ENCODE results near the gene UBASH3B. TPM values are rescaled to one million over a fixed set of nuclear protein-coding genes. Genes with fewer than 3 reads are reported as not detected.

UBASH3B gene
- total and polyA plus RNA-seq, 9 donors: 0.31 to 5.9 (median 1.8) TPM

- WGBS, 3 donors: 54 to 65% (median 59%) methylated on average over 3 of the region's 3 CpGs
- Histone ChIP-seq H3K27ac (no peak overlapping the region), H3K36me3 (no peaks in the 10 kb centered on the region), H3K4me1 (ENCODE audit: insufficient read depth) (no peaks in the 10 kb centered on the region), H3K9me3 (no peaks in the 10 kb centered on the region), H3K4me3 (no peak overlapping the region), H3K27me3 (no peaks in the 10 kb centered on the region)
- intact Hi-C loops (cut with DNase I): no loop called here
- no peak for TF ChIP-seq EP300 (IDR thresholded peaks at IDR 0.05)
- no peak for TF ChIP-seq CTCF (IDR thresholded peaks at IDR 0.05)
- TF ChIP-seq POLR2A (IDR thresholded peaks at IDR 0.05): no peak
- DNase-seq: no peak
Measured at GRCh38 chr11:122793515-122793914, 138.0 kb downstream of the UBASH3B start.

GRCh38 chr11:122795307-122795706 is 139.8 kb downstream of the UBASH3B start:
- Histone ChIP-seq H3K36me3 (no peaks in the 10 kb centered on the region), H3K27me3 (no peaks in the 10 kb centered on the region), H3K4me1 (ENCODE audit: insufficient read depth) (no peaks in the 10 kb centered on the region), H3K27ac (no peak overlapping the region), H3K9me3 (no peaks in the 10 kb centered on the region), H3K4me3 (no peak overlapping the region)
- TF ChIP-seq EP300 (IDR thresholded peaks at IDR 0.05) (no peak), CTCF (IDR thresholded peaks at IDR 0.05) (no peak), POLR2A (IDR thresholded peaks at IDR 0.05) (no peak)
- WGBS, 3 donors: 82 to 92% (median 88%) methylated on average over 5 of the region's 5 CpGs
- intact Hi-C loops (cut with DNase I): no loop called here
- no peak for DNase-seq

GRCh38 chr11:122796128-122796717 is 140.7 kb downstream of the UBASH3B start:
- 69 to 79% (median 77%) methylated on average over 11 of the region's 11 CpGs for WGBS, 3 donors
- intact Hi-C loops (cut with DNase I): no loop called here
- H3K9me3 ChIP-seq: no peaks in the 10 kb centered on the region
- H3K4me3 ChIP-seq: no peak overlapping the region
- H3K27ac ChIP-seq: no peak overlapping the region
- TF ChIP-seq EP300 (IDR thresholded peaks at IDR 0.05) (no peak), CTCF (IDR thresholded peaks at IDR 0.05) (no peak), POLR2A (IDR thresholded peaks at IDR 0.05) (no peak)
- H3K4me1 ChIP-seq (ENCODE audit: insufficient read depth): no peaks in the 10 kb centered on the region
- no peak for DNase-seq
- H3K27me3 ChIP-seq: no peaks in the 10 kb centered on the region
- H3K36me3 ChIP-seq: no peaks in the 10 kb centered on the region

DNA sequence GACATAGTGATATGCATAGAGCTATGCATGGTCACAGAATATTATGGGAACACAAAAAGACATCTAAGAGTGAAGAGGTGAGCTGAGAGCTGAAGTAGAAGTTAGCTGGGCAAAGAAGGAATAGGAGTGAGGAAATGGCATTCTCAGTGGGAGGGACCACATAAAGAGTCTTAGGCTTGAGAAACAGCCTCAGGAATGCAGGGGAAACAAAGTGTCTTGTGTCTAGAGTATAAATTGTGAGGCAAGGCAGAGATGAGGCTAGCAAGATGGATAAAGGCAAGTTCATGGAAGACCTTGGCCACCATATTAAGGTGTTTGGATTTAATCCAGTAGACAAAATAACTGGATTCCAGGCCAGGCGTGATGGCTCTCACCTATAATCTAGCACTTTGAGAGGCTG is 142.1 kb downstream of the UBASH3B start:
- Histone ChIP-seq H3K36me3 (no peaks in the 10 kb centered on the region), H3K27ac (no peak overlapping the region), H3K27me3 (no peaks in the 10 kb centered on the region), H3K4me3 (no peak overlapping the region), H3K4me1 (ENCODE audit: insufficient read depth) (no peaks in the 10 kb centered on the region), H3K9me3 (no peaks in the 10 kb centered on the region)
- DNase-seq: no peak
- TF ChIP-seq EP300 (IDR thresholded peaks at IDR 0.05): no peak
- no peak for TF ChIP-seq POLR2A (IDR thresholded peaks at IDR 0.05)
- no peak for TF ChIP-seq CTCF (IDR thresholded peaks at IDR 0.05)
- intact Hi-C loops (cut with DNase I): no loop called here
- WGBS, 3 donors: 83 to 88% (median 84%) methylated on average over 1 of the region's 1 CpG
